Activated CD4-positive, alpha-beta T cell treated with anti-CD3 and anti-CD28 coated beads for 36 hours (primary cell): ENCODE measurements around the gene PPP1R37. TPM values are rescaled to one million over a fixed set of nuclear protein-coding genes. Genes with fewer than 3 reads are reported as not detected.

ENCODE experiments used
- ATAC-seq: fragments of 200-7000 bp; cut with Tn5 transposase; one replicate; pipeline ENCODE4 v1.10.0; 2021; ENCODE audit warnings: mild to moderate bottlenecking, moderate library complexity
- CTCF ChIA-PET: fragments of 350-600 bp; sonication (Branson Sonifier 250); formaldehyde crosslinking; loops from one replicate; lab custom pipeline; 2021; ENCODE audit warnings: antibody characterized with exemption; lab: Charles Lee
- POLR2A ChIA-PET: fragments of 350-600 bp; sonication (Branson Sonifier 250); formaldehyde crosslinking; loops from one replicate; lab custom pipeline; 2021; ENCODE audit warnings: antibody characterized with exemption, inconsistent platforms; lab: Charles Lee
- DNase-seq: peaks from one replicate; pipeline ENCODE4 v3.0.0-alpha.2; 2020
- H3K27ac Mint-ChIP-seq: one replicate; pipeline ENCODE4 v1.8.0; 2021; ENCODE audit warnings: mixed read lengths
- H3K27me3 Mint-ChIP-seq: one replicate; pipeline ENCODE4 v1.8.0; 2021; ENCODE audit warnings: mixed read lengths
- H3K36me3 Mint-ChIP-seq: one replicate; pipeline ENCODE4 v1.8.0; 2021; ENCODE audit warnings: low read depth, mixed read lengths
- H3K4me1 Mint-ChIP-seq: one replicate; pipeline ENCODE4 v1.8.0; 2021; ENCODE audit warnings: mixed read lengths
- H3K4me3 Mint-ChIP-seq: one replicate; pipeline ENCODE4 v1.8.0; 2021; ENCODE audit warnings: mild to moderate bottlenecking, moderate library complexity, mixed read lengths
- H3K9me3 Mint-ChIP-seq: one replicate; pipeline ENCODE4 v1.8.0; 2021; ENCODE audit warnings: low read depth, mixed read lengths
- intact Hi-C, 2 experiments: fragments of 100-400 bp; cut with DNase I in 1 of 2; cut with micrococcal nuclease in 1 of 2; formaldehyde crosslinking; loops; one replicate each; pipeline versions ENCODE4 v1.14.2 to v1.15.1; 2022 to 2024; cut with DNase I, micrococcal nuclease
- total RNA-seq, 2 experiments: library from RNA; stranded (reverse); gene quantifications; one replicate each; pipeline ENCODE4 v1.2.3, GENCODE V29; 2021

The PPP1R37 gene
- total RNA-seq, 2 experiments from 2014 or later: 12.5 to 14.1 TPM

- ChIA-PET CTCF (interaction anchor here (0.6 kb wide), 1 partner anchor 58 kb away, joined by 3 read pairs; no protein-coding TSS in a partner anchor), POLR2A (no interaction called here)
- Mint-ChIP-seq H3K4me3 (no peak overlapping the region), H3K36me3 (peaks cover 8% of the 10 kb centered on the region), H3K27me3 (peaks cover 26% of the 10 kb centered on the region), H3K9me3 (no peaks in the 10 kb centered on the region), H3K27ac (no peak overlapping the region), H3K4me1 (peaks cover 16% of the 10 kb centered on the region)
- intact Hi-C loops: no loop called here
- no peak for DNase-seq
- no peak for ATAC-seq
These were observed 63.1 kb downstream of the PPP1R37 start for GRCh38 chr19:45156011-45156630.

- no peak overlapping the region for H3K4me3 Mint-ChIP-seq
- no peak overlapping the region for H3K27ac Mint-ChIP-seq
- CTCF ChIA-PET: no interaction called here
- H3K27me3 Mint-ChIP-seq: peaks cover 22% of the 10 kb centered on the region
- peaks cover 14% of the 10 kb centered on the region for H3K4me1 Mint-ChIP-seq
- peaks cover 4% of the 10 kb centered on the region for H3K36me3 Mint-ChIP-seq
- no peaks in the 10 kb centered on the region for H3K9me3 Mint-ChIP-seq
- DNase-seq (no peak), ATAC-seq (no peak)
- intact Hi-C loops: no loop called here
- POLR2A ChIA-PET: no interaction called here
These were observed 63.8 kb downstream of the PPP1R37 start for GRCh38 chr19:45156751-45157150.

- ChIA-PET CTCF (no interaction called here), POLR2A (interaction anchor here (0.6 kb wide), 1 partner anchor 40 kb away, joined by 3 read pairs; no protein-coding TSS in a partner anchor)
- no peak for DNase-seq
- peaks cover 15% of the 10 kb centered on the region for H3K27me3 Mint-ChIP-seq
- intact Hi-C loops: no loop called here
- H3K4me3 Mint-ChIP-seq: no peak overlapping the region
- ATAC-seq: no peak
- H3K36me3 Mint-ChIP-seq: no peaks in the 10 kb centered on the region
- H3K9me3 Mint-ChIP-seq: no peaks in the 10 kb centered on the region
- H3K4me1 Mint-ChIP-seq: peaks cover 8% of the 10 kb centered on the region
- H3K27ac Mint-ChIP-seq: no peak overlapping the region
These were observed 65.7 kb downstream of the PPP1R37 start for GRCh38 chr19:45158503-45159209.

- Mint-ChIP-seq H3K4me3 (no peak overlapping the region), H3K36me3 (no peaks in the 10 kb centered on the region), H3K27ac (no peak overlapping the region), H3K4me1 (peaks cover 9% of the 10 kb centered on the region), H3K27me3 (peaks cover 8% of the 10 kb centered on the region), H3K9me3 (no peaks in the 10 kb centered on the region)
- ChIA-PET POLR2A (interaction anchor here (0.5 to 1.2 kb wide), 2 partner anchors 10 to 19 kb away, joined by 3 to 4 read pairs; partner anchors contain the start of genes BLOC1S3 and TRAPPC6A), CTCF (no interaction called here)
- DNase-seq: no peak
- intact Hi-C loops: no loop called here
- no peak for ATAC-seq
These were observed 66.4 kb downstream of the PPP1R37 start for GRCh38 chr19:45159210-45159970.

- H3K27me3 Mint-ChIP-seq: peaks cover 7% of the 10 kb centered on the region
- intact Hi-C loops: no loop called here
- H3K4me1 Mint-ChIP-seq: peaks cover 9% of the 10 kb centered on the region
- ATAC-seq: no peak
- ChIA-PET POLR2A (interaction anchor here (0.5 to 1.2 kb wide), 2 partner anchors 11 to 18 kb away, joined by 3 to 4 read pairs; partner anchors contain the start of genes BLOC1S3 and TRAPPC6A), CTCF (no interaction called here)
- no peak for DNase-seq
- H3K4me3 Mint-ChIP-seq: no peak overlapping the region
- H3K27ac Mint-ChIP-seq: no peak overlapping the region
- no peaks in the 10 kb centered on the region for H3K36me3 Mint-ChIP-seq
- no peaks in the 10 kb centered on the region for H3K9me3 Mint-ChIP-seq
These were observed 67.0 kb downstream of the PPP1R37 start for GRCh38 chr19:45159971-45160324.

GRCh38 chr19:45160870-45161737, 68.1 kb downstream of the PPP1R37 start, which contains the start of gene NKPD1:
Gene NKPD1, minus strand, starts transcription at chr19:45160982. Its CDS starts 832 bp downstream, at chr19:45160150.
- ChIA-PET CTCF (interaction anchor here (0.6 kb wide), 1 partner anchor 532 kb away, joined by 4 read pairs; the partner anchor contains the start of gene QPCTL), POLR2A (no interaction called here)
- intact Hi-C loops: no loop called here
- peaks cover 11% of the 10 kb centered on the region for H3K4me1 Mint-ChIP-seq
- no peak within 1 kb of the TSS for H3K27ac Mint-ChIP-seq
- H3K9me3 Mint-ChIP-seq: no peaks in the 10 kb centered on the region
- H3K4me3 Mint-ChIP-seq: no peak within 1 kb of the TSS
- no peak for ATAC-seq
- peaks cover 5% of the 10 kb centered on the region for H3K27me3 Mint-ChIP-seq
- DNase-seq: no peak
- H3K36me3 Mint-ChIP-seq: no peaks in the 10 kb centered on the region

GRCh38 chr19:45161738-45162607, 69.0 kb downstream of the PPP1R37 start:
- Mint-ChIP-seq H3K27me3 (peaks cover 4% of the 10 kb centered on the region), H3K4me1 (peaks cover 11% of the 10 kb centered on the region), H3K4me3 (no peak overlapping the region), H3K9me3 (no peaks in the 10 kb centered on the region), H3K36me3 (no peaks in the 10 kb centered on the region), H3K27ac (no peak overlapping the region)
- POLR2A ChIA-PET: no interaction called here
- CTCF ChIA-PET: no interaction called here
- intact Hi-C loops: no loop called here
- no peak for ATAC-seq
- DNase-seq: no peak

GRCh38 chr19:45162608-45163143, 69.7 kb downstream of the PPP1R37 start:
- no peak for ATAC-seq

GRCh38 chr19:45163156-45163555, 70.2 kb downstream of the PPP1R37 start:
- Mint-ChIP-seq H3K4me3 (no peak overlapping the region), H3K9me3 (no peaks in the 10 kb centered on the region), H3K4me1 (peaks cover 11% of the 10 kb centered on the region), H3K27me3 (no peaks in the 10 kb centered on the region), H3K36me3 (no peaks in the 10 kb centered on the region), H3K27ac (no peak overlapping the region)
- ChIA-PET POLR2A (no interaction called here), CTCF (no interaction called here)
- DNase-seq (no peak), ATAC-seq (no peak)
- intact Hi-C loops: no loop called here

More at GRCh38 chr19:45162608-45163143, 69.7 kb downstream of the PPP1R37 start:
- Mint-ChIP-seq H3K36me3 (no peaks in the 10 kb centered on the region), H3K9me3 (no peaks in the 10 kb centered on the region), H3K27ac (no peak overlapping the region), H3K4me3 (no peak overlapping the region), H3K27me3 (no peaks in the 10 kb centered on the region), H3K4me1 (peaks cover 11% of the 10 kb centered on the region)
- ChIA-PET POLR2A (no interaction called here), CTCF (no interaction called here)
- no peak for DNase-seq
- intact Hi-C loops: no loop called here
